Stimulated activated naive B cell treated with anti-CD40 and anti-IgM and Interleukin-4, amounts not matched to agents 10 μg/mL and 1 μg/mL and 100 μg/mL, for 72 hours (primary cell): ENCODE measurements around the gene FOXJ1.

Experiments
- ATAC-seq, 2 donors: fragments of 150-1000 bp; cut with Tn5 transposase; replicated peaks; 2 replicates each; pipeline ENCODE4 v1.10.0; 2021; ENCODE audit warnings: moderate library complexity in 1 of 2
- DNase-seq: peaks from one replicate; pipeline ENCODE4 v3.0.0; 2021
- H3K27ac Mint-ChIP-seq: one replicate; pipeline ENCODE4 v1.8.0; 2022; ENCODE audit warnings: mild to moderate bottlenecking, mixed read lengths
- H3K27me3 Mint-ChIP-seq, 2 donors: one replicate each; pipeline ENCODE4 v1.8.0; 2022; ENCODE audit warnings: mixed read lengths in 2 of 2
- H3K36me3 Mint-ChIP-seq, 2 donors: one replicate each; pipeline ENCODE4 v1.8.0; 2022; ENCODE audit warnings: mixed read lengths in 2 of 2, mild to moderate bottlenecking in 1 of 2
- H3K4me1 Mint-ChIP-seq, 2 donors: one replicate each; pipeline ENCODE4 v1.8.0; 2022; ENCODE audit warnings: mixed read lengths in 2 of 2, mild to moderate bottlenecking in 1 of 2
- H3K4me3 Mint-ChIP-seq, 2 donors: one replicate each; pipeline ENCODE4 v1.8.0; 2022; ENCODE audit warnings: mild to moderate bottlenecking in 2 of 2, mixed read lengths in 2 of 2, moderate library complexity in 1 of 2
- H3K9me3 Mint-ChIP-seq, 2 donors: one replicate each; pipeline ENCODE4 v1.8.0; 2022; ENCODE audit warnings: mixed read lengths in 2 of 2, mild to moderate bottlenecking in 1 of 2

Gene FOXJ1

GRCh38 chr17:76153640-76154039 lies 12.6 kb upstream of the FOXJ1 start:
- ATAC-seq (no peak), DNase-seq (no peak)
- Mint-ChIP-seq H3K9me3 (no peaks in the 10 kb centered on the region), H3K27me3 (peaks cover 12 to 21% of the 10 kb centered on the region in 2 donors), H3K4me3 (no peak overlapping the region), H3K36me3 (peaks cover 3 to 6% of the 10 kb centered on the region in 2 donors), H3K27ac (no peak overlapping the region), H3K4me1 (no peaks in the 10 kb centered on the region)

- Mint-ChIP-seq H3K4me3 (no peak overlapping the region), H3K36me3 (peaks cover 3 to 6% of the 10 kb centered on the region in 2 donors), H3K4me1 (no peaks in the 10 kb centered on the region), H3K27ac (no peak overlapping the region), H3K27me3 (peaks cover 10 to 19% of the 10 kb centered on the region in 2 donors), H3K9me3 (no peaks in the 10 kb centered on the region)
- no peak for ATAC-seq
- no peak for DNase-seq
Observed at GRCh38 chr17:76153202-76153601, 12.2 kb upstream of the FOXJ1 start.

- H3K4me1 Mint-ChIP-seq: no peaks in the 10 kb centered on the region
- peaks cover 3 to 6% of the 10 kb centered on the region in 2 donors for H3K36me3 Mint-ChIP-seq
- no peak overlapping the region for H3K4me3 Mint-ChIP-seq
- H3K27ac Mint-ChIP-seq: no peak overlapping the region
- DNase-seq: no peak
- no peak for ATAC-seq
- no peaks in the 10 kb centered on the region for H3K9me3 Mint-ChIP-seq
- peaks cover 4 to 12% of the 10 kb centered on the region in 2 donors for H3K27me3 Mint-ChIP-seq
Observed at GRCh38 chr17:76152591-76152990, 11.5 kb upstream of the FOXJ1 start.

GRCh38 chr17:76151896-76152454 lies 10.9 kb upstream of the FOXJ1 start:
- H3K9me3 Mint-ChIP-seq: no peaks in the 10 kb centered on the region
- H3K4me3 Mint-ChIP-seq: no peak overlapping the region
- H3K36me3 Mint-ChIP-seq: peaks cover 0 to 3% of the 10 kb centered on the region in 2 donors

GRCh38 chr17:76150712-76151622 lies 9.9 kb upstream of the FOXJ1 start:
- Mint-ChIP-seq H3K36me3 (no peaks in the 10 kb centered on the region), H3K9me3 (no peaks in the 10 kb centered on the region), H3K4me3 (no peak overlapping the region), H3K27ac (peak overlapping the region; percentile 44), H3K4me1 (peaks cover 7 to 11% of the 10 kb centered on the region in 2 donors), H3K27me3 (no peaks in the 10 kb centered on the region)
- ATAC-seq (no peak), DNase-seq (no peak)

More at GRCh38 chr17:76151896-76152454, 10.9 kb upstream of the FOXJ1 start:
- peaks cover 0 to 6% of the 10 kb centered on the region in 2 donors for H3K27me3 Mint-ChIP-seq
- no peak for ATAC-seq
- DNase-seq: no peak
- H3K27ac Mint-ChIP-seq: no peak overlapping the region
- peaks cover 0 to 1% of the 10 kb centered on the region in 2 donors for H3K4me1 Mint-ChIP-seq

GRCh38 chr17:76149214-76149613 lies 8.2 kb upstream of the FOXJ1 start:
- H3K27ac Mint-ChIP-seq: no peak overlapping the region

GRCh38 chr17:76148015-76148326 lies 6.9 kb upstream of the FOXJ1 start:
- H3K27ac Mint-ChIP-seq: no peak overlapping the region
- peaks cover 29 to 39% of the 10 kb centered on the region in 2 donors for H3K4me1 Mint-ChIP-seq
- DNase-seq: no peak
- H3K27me3 Mint-ChIP-seq: no peaks in the 10 kb centered on the region
- no peaks in the 10 kb centered on the region for H3K36me3 Mint-ChIP-seq
- ATAC-seq: no peak
- no peaks in the 10 kb centered on the region for H3K9me3 Mint-ChIP-seq
- H3K4me3 Mint-ChIP-seq: no peak overlapping the region

More at GRCh38 chr17:76149214-76149613, 8.2 kb upstream of the FOXJ1 start:
- H3K36me3 Mint-ChIP-seq: no peaks in the 10 kb centered on the region
- DNase-seq: no peak
- H3K27me3 Mint-ChIP-seq: no peaks in the 10 kb centered on the region
- H3K4me3 Mint-ChIP-seq: no peak overlapping the region
- ATAC-seq: no peak
- no peaks in the 10 kb centered on the region for H3K9me3 Mint-ChIP-seq
- H3K4me1 Mint-ChIP-seq: peaks cover 21 to 28% of the 10 kb centered on the region in 2 donors

GRCh38 chr17:76147211-76148014 lies 6.4 kb upstream of the FOXJ1 start:
- H3K27ac Mint-ChIP-seq: peak overlapping the region; percentile 56
- no peak for DNase-seq
- H3K4me3 Mint-ChIP-seq: no peak overlapping the region

GRCh38 chr17:76146053-76146851 lies 5.2 kb upstream of the FOXJ1 start:
- no peaks in the 10 kb centered on the region for H3K9me3 Mint-ChIP-seq
- H3K36me3 Mint-ChIP-seq: no peaks in the 10 kb centered on the region
- no peaks in the 10 kb centered on the region for H3K27me3 Mint-ChIP-seq
- peak overlapping the region; percentile 49 to 75 for H3K4me3 Mint-ChIP-seq
- ATAC-seq (peak in 1 of 2 donors; percentile 3), DNase-seq (no peak)
- peaks cover 40 to 56% of the 10 kb centered on the region in 2 donors for H3K4me1 Mint-ChIP-seq
- peak overlapping the region; percentile 94 for H3K27ac Mint-ChIP-seq

More at GRCh38 chr17:76147211-76148014, 6.4 kb upstream of the FOXJ1 start:
- no peaks in the 10 kb centered on the region for H3K9me3 Mint-ChIP-seq
- H3K36me3 Mint-ChIP-seq: no peaks in the 10 kb centered on the region
- no peak for ATAC-seq
- no peaks in the 10 kb centered on the region for H3K27me3 Mint-ChIP-seq
- H3K4me1 Mint-ChIP-seq: peaks cover 35 to 44% of the 10 kb centered on the region in 2 donors

- H3K9me3 Mint-ChIP-seq: no peaks in the 10 kb centered on the region
- H3K27me3 Mint-ChIP-seq: peaks cover 2 to 3% of the 10 kb centered on the region in 2 donors
- DNase-seq: no peak
- peak; percentile 64 to 67 for ATAC-seq
- peaks cover 0 to under 1% of the 10 kb centered on the region in 2 donors for H3K36me3 Mint-ChIP-seq
- peaks cover 41 to 63% of the 10 kb centered on the region in 2 donors for H3K4me1 Mint-ChIP-seq
- peak overlapping the region; percentile 49 to 75 for H3K4me3 Mint-ChIP-seq
- peak overlapping the region; percentile 94 for H3K27ac Mint-ChIP-seq
Observed at GRCh38 chr17:76145231-76146052, 4.4 kb upstream of the FOXJ1 start.

GRCh38 chr17:76142585-76143041 lies 1.6 kb upstream of the FOXJ1 start:
- Mint-ChIP-seq H3K27me3 (peaks cover 15 to 27% of the 10 kb centered on the region in 2 donors), H3K4me3 (no peak overlapping the region), H3K27ac (peak overlapping the region; percentile 49), H3K9me3 (no peaks in the 10 kb centered on the region), H3K36me3 (peaks cover 0 to 1% of the 10 kb centered on the region in 2 donors), H3K4me1 (peaks cover 47 to 71% of the 10 kb centered on the region in 2 donors)
- DNase-seq: no peak
- ATAC-seq: no peak

GRCh38 chr17:76142039-76142584 lies 1.1 kb upstream of the FOXJ1 start:
- Mint-ChIP-seq H3K36me3 (peaks cover 0 to 1% of the 10 kb centered on the region in 2 donors), H3K27ac (peak overlapping the region; percentile 37), H3K9me3 (no peaks in the 10 kb centered on the region), H3K4me1 (peaks cover 47 to 71% of the 10 kb centered on the region in 2 donors), H3K27me3 (peaks cover 15 to 27% of the 10 kb centered on the region in 2 donors), H3K4me3 (peak overlapping the region; percentile 76 to 86)
- ATAC-seq (no peak), DNase-seq (no peak)
